Measurements from ENCODE around the gene SSR1. TPM values are rescaled to one million over a fixed set of nuclear protein-coding genes. Genes with fewer than 3 reads are reported as not detected.

Gene SSR1
- polyA plus RNA-seq, 1 donor from 2014 or later = 53.0 TPM

- no peaks in the 10 kb centered on the region for H4K20me1 ChIP-seq (ENCODE audit: insufficient read depth)
- H3K9me2 ChIP-seq (ENCODE audit: insufficient read depth, low read length) = no peaks in the 10 kb centered on the region
- H3K4me2 ChIP-seq (ENCODE audit: low read length) = no peak overlapping the region
- H2AFZ ChIP-seq (ENCODE audit: low read depth, low read length) = no peak overlapping the region
- peak; percentile 33 for TF ChIP-seq CTCF (IDR thresholded peaks at IDR 0.05; ENCODE audit: poor library complexity, severe bottlenecking)
- no peak for TF ChIP-seq POLR2AphosphoS5 (IDR thresholded peaks at IDR 0.05)
- TF ChIP-seq EZH2 (IDR thresholded peaks at IDR 0.05; ENCODE audit: borderline replicate concordance, insufficient read depth, low read length, poor library complexity, severe bottlenecking) = no peak
- TF ChIP-seq EP300 (conservative IDR thresholded peaks at IDR 0.05; ENCODE audit: poor library complexity, severe bottlenecking) = no peak
- no peak for TF ChIP-seq TAF1 (IDR thresholded peaks at IDR 0.05; ENCODE audit: low read depth)
- no peak for TF ChIP-seq RAD21 (conservative IDR thresholded peaks at IDR 0.05)
- no peak overlapping the region for H3K4me3 ChIP-seq (ENCODE audit: low read length)
- no peaks in the 10 kb centered on the region for H3K79me2 ChIP-seq (replicated peaks; ENCODE audit: insufficient read depth, low read length)
- H3K27ac ChIP-seq (ENCODE audit: low read length) = no peak overlapping the region
- no peak overlapping the region for H3K9ac ChIP-seq (ENCODE audit: low read length)
- H3F3A ChIP-seq (ENCODE audit: insufficient read depth, low read length, poor library complexity, severe bottlenecking) = no peaks in the 10 kb centered on the region
- no peaks in the 10 kb centered on the region for H3K36me3 ChIP-seq (ENCODE audit: insufficient read depth, low read length)
- H3K27me3 ChIP-seq (ENCODE audit: insufficient read depth, low read depth, low read length) = no peaks in the 10 kb centered on the region
- H3K9me3 ChIP-seq (ENCODE audit: low read length) = no peaks in the 10 kb centered on the region
Observed at GRCh38 chr6:7238900-7239589, 74.0 kb downstream of the SSR1 start.

- TF ChIP-seq SMC3 (conservative IDR thresholded peaks at IDR 0.05; ENCODE audit: poor library complexity) (no peak), POLR2AphosphoS5 (IDR thresholded peaks at IDR 0.05) (no peak), TAF1 (IDR thresholded peaks at IDR 0.05; ENCODE audit: low read depth) (no peak), RAD21 (conservative IDR thresholded peaks at IDR 0.05) (no peak), EZH2 (IDR thresholded peaks at IDR 0.05; ENCODE audit: borderline replicate concordance, insufficient read depth, low read length, poor library complexity, severe bottlenecking) (no peak), REST (IDR thresholded peaks at IDR 0.05; ENCODE audit: borderline replicate concordance) (no peak), MXI1 (conservative IDR thresholded peaks at IDR 0.05; ENCODE audit: poor library complexity, severe bottlenecking) (no peak), CTCF (IDR thresholded peaks at IDR 0.05; ENCODE audit: poor library complexity, severe bottlenecking) (no peak), EP300 (conservative IDR thresholded peaks at IDR 0.05; ENCODE audit: poor library complexity, severe bottlenecking) (no peak)
- H3K27me3 ChIP-seq (ENCODE audit: insufficient read depth, low read depth, low read length) = no peaks in the 10 kb centered on the region
- no peak overlapping the region for H3K27ac ChIP-seq (ENCODE audit: low read length)
- no peaks in the 10 kb centered on the region for H3K9me2 ChIP-seq (ENCODE audit: insufficient read depth, low read length)
- H3K9ac ChIP-seq (ENCODE audit: low read length) = no peak overlapping the region
- no peak overlapping the region for H3K4me2 ChIP-seq (ENCODE audit: low read length)
- no peak overlapping the region for H2AFZ ChIP-seq (ENCODE audit: low read depth, low read length)
- H3K36me3 ChIP-seq (ENCODE audit: insufficient read depth, low read length) = no peaks in the 10 kb centered on the region
- no peaks in the 10 kb centered on the region for H3K9me3 ChIP-seq (ENCODE audit: low read length)
- H4K20me1 ChIP-seq (ENCODE audit: insufficient read depth) = no peaks in the 10 kb centered on the region
- no peaks in the 10 kb centered on the region for H3K79me2 ChIP-seq (replicated peaks; ENCODE audit: insufficient read depth, low read length)
- H3K4me3 ChIP-seq (ENCODE audit: low read length) = no peak overlapping the region
- no peaks in the 10 kb centered on the region for H3F3A ChIP-seq (ENCODE audit: insufficient read depth, low read length, poor library complexity, severe bottlenecking)
Observed at GRCh38 chr6:7238526-7238899, 74.5 kb downstream of the SSR1 start.

All from neural cell (in vitro differentiated cells).